ENCODE results near the gene CCAR1.

DNA sequence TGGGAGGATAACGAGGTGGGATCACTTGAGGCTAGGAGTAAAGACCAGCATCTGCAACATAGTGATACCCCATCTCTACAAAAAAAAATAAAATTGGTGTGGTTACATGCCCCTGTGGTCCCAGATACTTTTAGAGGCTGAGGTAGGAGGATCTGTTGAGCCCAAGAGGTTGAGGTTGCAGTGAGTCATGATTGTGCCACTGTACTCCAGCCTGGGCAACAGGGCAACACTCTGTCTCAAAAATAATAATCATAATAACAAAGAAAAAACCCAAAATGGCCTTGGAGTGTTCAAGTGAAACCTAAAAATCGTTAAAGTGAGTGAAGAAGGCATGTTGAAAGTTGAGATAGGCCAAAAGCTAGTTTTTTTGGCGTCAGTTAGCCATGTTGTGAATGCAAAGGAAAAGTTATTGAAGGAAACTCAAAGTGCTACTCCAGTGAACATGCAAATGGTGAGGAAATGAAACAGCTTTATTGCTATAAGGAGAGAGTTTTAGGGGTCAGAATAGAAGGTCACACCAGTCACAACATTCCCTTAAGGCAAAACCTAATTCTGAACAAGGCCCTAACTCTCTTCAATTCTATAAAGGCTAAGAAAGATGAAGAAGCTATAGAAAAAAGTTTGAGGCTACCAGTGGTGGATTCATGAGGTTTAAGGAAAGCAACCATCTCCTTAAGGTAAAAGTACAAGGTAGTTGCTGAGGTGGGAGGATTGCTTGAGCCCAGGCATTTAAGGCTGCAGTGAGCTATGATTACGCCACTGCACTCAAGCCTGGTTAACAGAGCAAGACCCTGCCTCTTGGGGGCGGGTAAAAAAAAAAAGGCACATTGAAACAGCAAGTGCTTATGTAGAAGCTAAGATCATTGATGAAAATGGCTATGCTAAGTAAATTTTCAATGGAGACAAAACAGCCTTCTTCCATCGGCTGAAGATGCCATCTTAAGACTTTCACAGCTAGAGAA is 60.9 kb downstream of the CCAR1 start:
- TF ChIP-seq EZH2phosphoT487 (IDR thresholded peaks at IDR 0.05; ENCODE audit: insufficient read depth, low read depth) (no peak), EZH2 (IDR thresholded peaks at IDR 0.05; ENCODE audit: insufficient read depth, poor library complexity, severe bottlenecking) (no peak)

All from GM23248 (cell line).